OCI-LY7 (cell line): ENCODE data around the gene MRPL48. TPM values are rescaled to one million over a fixed set of nuclear protein-coding genes. Genes with fewer than 3 reads are reported as not detected.

Experiments used
- BruUV-seq: library from RNA; stranded (reverse); fragments of 400-500 nt; replicated peaks from 2 replicates; lab custom pipeline; 2021; lab: Mats Ljungman, UMichigan
- CTCF ChIA-PET: fragments of 300-600 bp; sonication (Branson Sonifier 250); formaldehyde crosslinking; loops from one replicate; lab custom pipeline; 2022; ENCODE audit warnings: antibody characterized with exemption; ENCODE audit not compliant: unreplicated experiment; lab: Charles Lee
- POLR2A ChIA-PET: fragments of 300-600 bp; sonication (Branson Sonifier 250); formaldehyde crosslinking; loops from one replicate; lab custom pipeline; 2022; ENCODE audit warnings: antibody characterized with exemption; lab: Charles Lee
- DNase-seq: peaks from one replicate; pipeline ENCODE4 v3.0.0-alpha.2; 2015; ENCODE audit warnings: low spot score
- H2AFZ ChIP-seq: fragments of 200-600 bp; sonication (generic), shearing (Covaris generic); 2 replicates; pipeline ENCODE4 v1.6.1; 2014; ENCODE audit warnings: mild to moderate bottlenecking, antibody characterized with exemption, low read length, moderate library complexity
- H3K27ac ChIP-seq: fragments of 200-600 bp; sonication (generic); 2 replicates; pipeline ENCODE4 v1.5.1; 2014; ENCODE audit warnings: mixed run types, low read depth, mild to moderate bottlenecking, moderate library complexity, low read length, inconsistent platforms; ENCODE audit not compliant: poor library complexity, severe bottlenecking
- H3K36me3 ChIP-seq: fragments of 200-600 bp; sonication (generic); 2 replicates; pipeline ENCODE4 v1.6.1; 2014; ENCODE audit warnings: mild to moderate bottlenecking, antibody characterized with exemption, low read length, moderate library complexity, mixed read lengths; ENCODE audit not compliant: insufficient read depth
- H3K4me1 ChIP-seq: fragments of 200-600 bp; sonication (generic); 2 replicates; pipeline ENCODE4 v1.5.1; 2014; ENCODE audit warnings: mild to moderate bottlenecking, low read length; ENCODE audit not compliant: insufficient read depth, poor library complexity, severe bottlenecking
- H3K4me2 ChIP-seq: fragments of 200-600 bp; sonication (generic); 2 replicates; pipeline ENCODE4 v1.6.1; 2014; ENCODE audit warnings: mild to moderate bottlenecking, low read length
- H3K4me3 ChIP-seq: fragments of 200-600 bp; sonication (generic); 2 replicates; pipeline ENCODE4 v1.5.1; 2014; ENCODE audit warnings: mild to moderate bottlenecking, low read depth, low read length; ENCODE audit not compliant: poor library complexity, severe bottlenecking
- H3K79me2 ChIP-seq: fragments of 200-600 bp; sonication (generic); 2 replicates; pipeline ENCODE4 v1.6.1; 2016; ENCODE audit warnings: low read depth, mild to moderate bottlenecking, low read length, moderate library complexity, mixed read lengths; ENCODE audit not compliant: insufficient read depth
- H3K9me2 ChIP-seq: fragments of 200-600 bp; sonication (generic); 2 replicates; pipeline ENCODE4 v1.6.1; 2016; ENCODE audit warnings: mild to moderate bottlenecking, low read length, mixed read lengths; ENCODE audit not compliant: insufficient read depth
- H3K9me3 ChIP-seq: fragments of 200-600 bp; sonication (generic); 2 replicates; pipeline ENCODE4 v1.6.1; 2014; ENCODE audit warnings: mild to moderate bottlenecking, mixed run types, low read length, mixed read lengths
- H4K20me1 ChIP-seq: fragments of 200-600 bp; sonication (generic); 2 replicates; pipeline ENCODE4 v1.6.1; 2014; ENCODE audit warnings: mild to moderate bottlenecking, antibody characterized with exemption, low read length, moderate library complexity, mixed read lengths; ENCODE audit not compliant: insufficient read depth
- EZH2phosphoT487 ChIP-seq: fragments of 200-600 bp; sonication (generic); IDR thresholded peaks from 2 replicates; pipeline ENCODE4 v1.6.1; 2018; ENCODE audit warnings: low read depth, borderline replicate concordance, mild to moderate bottlenecking, mixed run types, antibody characterized with exemption, low read length, moderate library complexity, mixed read lengths
- intact Hi-C: fragments of 100-400 bp; cut with micrococcal nuclease; formaldehyde crosslinking; loops from one replicate; pipeline ENCODE4 v1.10.0; 2022; ENCODE audit not compliant: unreplicated experiment
- total RNA-seq, 2 experiments: library from RNA; depleted of rRNA in 1 of 2; stranded (reverse); fragments of >200 nt in 1 of 2; shearing (Covaris generic) in 1 of 2; gene quantifications; 2 replicates each; pipeline ENCODE4 v1.2.3, GENCODE V29; 2014 to 2022
- TF ChIP-seq, protein P1 (sequence below): fragments of 200-600 bp; sonication (generic); conservative IDR thresholded peaks from 2 replicates; pipeline ENCODE4 v1.5.1; 2014; ENCODE audit warnings: mild to moderate bottlenecking, antibody characterized with exemption, low read length, moderate library complexity, mixed read lengths

MRPL48 gene
- total RNA-seq, 2 experiments from 2014 or later, result 63.9 to 167 TPM

DNA sequence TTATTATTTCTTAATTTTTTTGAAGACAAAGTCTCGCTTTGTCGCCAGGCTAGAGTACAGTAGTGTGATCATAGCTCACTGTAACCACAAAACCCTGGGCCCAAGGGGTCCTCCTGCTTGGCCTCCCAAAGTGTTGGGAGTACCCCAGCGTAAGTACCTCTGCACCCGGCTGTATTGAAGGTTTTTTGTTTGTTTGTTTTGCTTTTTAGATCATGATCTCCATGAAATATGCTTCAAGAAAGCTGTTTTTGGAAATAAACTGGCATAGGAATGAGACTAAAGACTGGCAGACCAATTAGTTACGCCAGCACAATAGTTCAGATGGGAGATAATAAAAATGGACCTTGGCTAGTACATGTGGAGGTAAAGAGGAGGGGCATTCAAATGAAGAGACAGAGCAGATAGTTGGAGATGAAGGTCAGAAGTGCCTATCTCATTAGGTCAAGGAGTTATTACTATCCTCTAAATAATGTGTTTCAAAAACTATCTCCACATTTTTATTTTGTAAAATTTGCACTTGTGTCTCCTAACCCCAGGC lies 4.1 kb upstream of the MRPL48 start:
- TF ChIP-seq, protein P1, sequence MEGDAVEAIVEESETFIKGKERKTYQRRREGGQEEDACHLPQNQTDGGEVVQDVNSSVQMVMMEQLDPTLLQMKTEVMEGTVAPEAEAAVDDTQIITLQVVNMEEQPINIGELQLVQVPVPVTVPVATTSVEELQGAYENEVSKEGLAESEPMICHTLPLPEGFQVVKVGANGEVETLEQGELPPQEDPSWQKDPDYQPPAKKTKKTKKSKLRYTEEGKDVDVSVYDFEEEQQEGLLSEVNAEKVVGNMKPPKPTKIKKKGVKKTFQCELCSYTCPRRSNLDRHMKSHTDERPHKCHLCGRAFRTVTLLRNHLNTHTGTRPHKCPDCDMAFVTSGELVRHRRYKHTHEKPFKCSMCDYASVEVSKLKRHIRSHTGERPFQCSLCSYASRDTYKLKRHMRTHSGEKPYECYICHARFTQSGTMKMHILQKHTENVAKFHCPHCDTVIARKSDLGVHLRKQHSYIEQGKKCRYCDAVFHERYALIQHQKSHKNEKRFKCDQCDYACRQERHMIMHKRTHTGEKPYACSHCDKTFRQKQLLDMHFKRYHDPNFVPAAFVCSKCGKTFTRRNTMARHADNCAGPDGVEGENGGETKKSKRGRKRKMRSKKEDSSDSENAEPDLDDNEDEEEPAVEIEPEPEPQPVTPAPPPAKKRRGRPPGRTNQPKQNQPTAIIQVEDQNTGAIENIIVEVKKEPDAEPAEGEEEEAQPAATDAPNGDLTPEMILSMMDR, result no peak
- TF ChIP-seq EZH2phosphoT487, result no peak
- ChIA-PET CTCF (no interaction called here), POLR2A (no interaction called here)
- Histone ChIP-seq H3K79me2 (peaks cover 6% of the 10 kb centered on the region), H3K9me2 (no peaks in the 10 kb centered on the region), H4K20me1 (no peaks in the 10 kb centered on the region), H3K4me1 (peaks cover 41% of the 10 kb centered on the region), H3K36me3 (no peaks in the 10 kb centered on the region), H3K9me3 (no peaks in the 10 kb centered on the region), H2AFZ (no peak overlapping the region), H3K27ac (peak overlapping the region; percentile 32), H3K4me3 (no peak overlapping the region), H3K4me2 (no peak overlapping the region)
- no TSS peak for BruUV-seq
- DNase-seq, result no peak
- intact Hi-C loops, result loop anchor here (10.0 kb wide), 1 partner anchor 201 kb away; the partner anchor contains the start of gene UCP2

DNA sequence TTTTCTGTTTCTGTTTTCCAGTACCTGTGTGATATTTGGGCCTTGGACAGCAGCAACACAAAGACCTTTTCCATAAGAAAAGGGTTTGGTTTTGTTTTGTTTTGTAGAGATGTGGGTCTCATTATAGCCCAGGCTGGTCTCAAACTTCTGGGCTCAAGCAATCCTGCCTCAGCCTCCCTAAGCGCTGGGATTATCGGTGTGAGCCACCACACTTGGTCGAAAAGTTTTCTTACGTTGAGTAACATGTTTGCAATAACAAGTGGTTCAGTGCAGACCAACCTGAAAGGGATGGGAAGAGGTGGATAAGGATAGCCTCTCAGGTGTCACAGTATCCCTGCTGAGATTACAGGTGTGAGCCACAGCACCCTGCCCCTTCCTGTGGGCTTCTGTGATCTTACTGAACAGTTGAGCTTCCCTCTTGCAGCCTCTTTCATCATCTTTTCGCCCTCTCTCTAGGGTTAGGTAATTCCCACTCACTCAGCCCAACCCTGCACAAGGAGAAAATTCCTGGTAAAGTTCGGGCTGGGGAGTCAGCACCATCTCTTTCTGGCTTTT lies 3.5 kb upstream of the MRPL48 start:
- TF ChIP-seq, protein P1, result no peak
- TF ChIP-seq EZH2phosphoT487, result no peak
- peak overlapping the region; percentile 32 for H3K27ac ChIP-seq
- ChIA-PET POLR2A (interaction anchor here (0.6 to 1.1 kb wide), 4 partner anchors 19 to 186 kb away, joined by 3 to 5 read pairs (median 4); partner anchors contain the start of gene FAM168A), CTCF (no interaction called here)
- no TSS peak for BruUV-seq
- H3K9me3 ChIP-seq, result no peaks in the 10 kb centered on the region
- H4K20me1 ChIP-seq, result no peaks in the 10 kb centered on the region
- peak; percentile 66 for DNase-seq
- intact Hi-C loops, result loop anchor here (10.0 kb wide), 1 partner anchor 201 kb away; the partner anchor contains the start of gene UCP2
- H3K4me1 ChIP-seq, result peaks cover 40% of the 10 kb centered on the region
- H3K79me2 ChIP-seq, result peaks cover 12% of the 10 kb centered on the region
- no peak overlapping the region for H2AFZ ChIP-seq
- no peaks in the 10 kb centered on the region for H3K36me3 ChIP-seq
- no peaks in the 10 kb centered on the region for H3K9me2 ChIP-seq
- peak overlapping the region; percentile 27; the same call in 1 of the 2 replicates for H3K4me2 ChIP-seq
- H3K4me3 ChIP-seq, result no peak overlapping the region
